NCI-H2029 (cell line): Measurements from ENCODE around the gene RUFY4.
"Not testable (repeated sequence)": the region's sequence is repeated elsewhere in the genome, so short reads cannot be mapped to it uniquely, and the experiment has no call there.

ENCODE experiments used
- DNase-seq: peaks from one replicate; lab custom pipeline; 2025; lab: John Stamatoyannopoulos, UW

RUFY4 gene

GRCh38 chr2:218082586-218083351 is 13.7 kb downstream of the RUFY4 start:
- no peak for DNase-seq

GRCh38 chr2:218083352-218083676 is 14.3 kb downstream of the RUFY4 start:
- DNase-seq = no peak

GRCh38 chr2:218086478-218086877 is 17.4 kb downstream of the RUFY4 start:
- no peak for DNase-seq

GRCh38 chr2:218089259-218089658 is 20.2 kb downstream of the RUFY4 start:
- no peak for DNase-seq

- no peak for DNase-seq
These were observed 22.7 kb downstream of the RUFY4 start for GRCh38 chr2:218091746-218092145.

GRCh38 chr2:218093879-218094278 is 24.8 kb downstream of the RUFY4 start:
- no peak for DNase-seq

- DNase-seq = no peak
These were observed 26.8 kb downstream of the RUFY4 start for GRCh38 chr2:218095853-218096252.

- DNase-seq = no peak
These were observed 28.9 kb downstream of the RUFY4 start for GRCh38 chr2:218097975-218098374.

- DNase-seq = not testable (repeated sequence)
These were observed 39.8 kb downstream of the RUFY4 start for GRCh38 chr2:218108834-218109233.

GRCh38 chr2:218121789-218122188 is 52.7 kb downstream of the RUFY4 start:
- not testable (repeated sequence) for DNase-seq

- DNase-seq = not testable (repeated sequence)
These were observed 53.2 kb downstream of the RUFY4 start for GRCh38 chr2:218122286-218122685.

GRCh38 chr2:218123986-218124385 is 54.9 kb downstream of the RUFY4 start:
- no peak for DNase-seq

- DNase-seq = no peak
These were observed 56.0 kb downstream of the RUFY4 start for GRCh38 chr2:218125095-218125494.

- no peak for DNase-seq
These were observed 56.6 kb downstream of the RUFY4 start, which contains the start of gene CXCR2 for GRCh38 chr2:218125626-218126080. Gene CXCR2 (plus strand): TSS chr2:218126028. CDS start chr2:218134802, 8,774 bp downstream.

- DNase-seq = no peak
These were observed 58.9 kb downstream of the RUFY4 start for GRCh38 chr2:218127929-218128455.

- DNase-seq = no peak
These were observed 59.9 kb downstream of the RUFY4 start for GRCh38 chr2:218128781-218129457.

- DNase-seq = peak; percentile 16
These were observed 60.5 kb downstream of the RUFY4 start for GRCh38 chr2:218129458-218130135.

GRCh38 chr2:218130377-218130776 is 61.3 kb downstream of the RUFY4 start:
- no peak for DNase-seq

- DNase-seq = no peak
These were observed 61.8 kb downstream of the RUFY4 start for GRCh38 chr2:218130822-218131221.

- no peak for DNase-seq
These were observed 68.5 kb downstream of the RUFY4 start for GRCh38 chr2:218137514-218137913.

GRCh38 chr2:218138047-218138446 is 69.0 kb downstream of the RUFY4 start:
- no peak for DNase-seq
